GM18870 (cell line): ENCODE results near the gene TPRG1L.

ENCODE experiments used
- ATAC-seq: cut with Tn5 transposase; IDR thresholded peaks from one replicate; pipeline ENCODE4 v1.9.1; 2021; ENCODE audit warnings: moderate library complexity; ENCODE audit not compliant: unreplicated experiment

The TPRG1L gene

GRCh38 chr1:3626025-3626424, 1.2 kb downstream of the TPRG1L start:
- no peak for ATAC-seq

- no peak for ATAC-seq
Observed at GRCh38 chr1:3627515-3628253, 2.9 kb downstream of the TPRG1L start.

GRCh38 chr1:3628445-3628844, 3.6 kb downstream of the TPRG1L start:
- no peak for ATAC-seq

- ATAC-seq, result no peak
Observed at GRCh38 chr1:3629561-3630160, 4.8 kb downstream of the TPRG1L start.

- ATAC-seq, result no peak
Observed at GRCh38 chr1:3630161-3630611, 5.4 kb downstream of the TPRG1L start.

GRCh38 chr1:3630914-3631313, 6.1 kb downstream of the TPRG1L start:
- ATAC-seq, result no peak

- ATAC-seq, result no peak
Observed at GRCh38 chr1:3631320-3632260, 6.8 kb downstream of the TPRG1L start.

- no peak for ATAC-seq
Observed at GRCh38 chr1:3632298-3632697, 7.5 kb downstream of the TPRG1L start.

- no peak for ATAC-seq
Observed at GRCh38 chr1:3632716-3633343, 8.0 kb downstream of the TPRG1L start.

- ATAC-seq, result no peak
Observed at GRCh38 chr1:3633344-3634058, 8.7 kb downstream of the TPRG1L start.

- ATAC-seq, result no peak
Observed at GRCh38 chr1:3634059-3634800, 9.4 kb downstream of the TPRG1L start.

- ATAC-seq, result no peak
Observed at GRCh38 chr1:3636080-3636479, 11.3 kb downstream of the TPRG1L start.

GRCh38 chr1:3636531-3636930, 11.7 kb downstream of the TPRG1L start:
- ATAC-seq, result no peak

GRCh38 chr1:3638027-3638426, 13.2 kb downstream of the TPRG1L start:
- no peak for ATAC-seq

GRCh38 chr1:3638676-3639075, 13.9 kb downstream of the TPRG1L start:
- no peak for ATAC-seq

- no peak for ATAC-seq
Observed at GRCh38 chr1:3639397-3639911, 14.6 kb downstream of the TPRG1L start.

- ATAC-seq, result no peak
Observed at GRCh38 chr1:3640121-3640837, 15.5 kb downstream of the TPRG1L start.

- ATAC-seq, result no peak
Observed at GRCh38 chr1:3641046-3641760, 16.4 kb downstream of the TPRG1L start.
